ENCODE data around the gene OR5H15. TPM values are rescaled to one million over a fixed set of nuclear protein-coding genes. Genes with fewer than 3 reads are reported as not detected.

The OR5H15 gene
- total and polyA plus RNA-seq, 4 donors = not detected

- TF ChIP-seq TAF1 (conservative IDR thresholded peaks at IDR 0.05) (no peak), REST (IDR thresholded peaks at IDR 0.05) (no peak), HNF4G (IDR thresholded peaks at IDR 0.05) (no peak), HNF4A (conservative IDR thresholded peaks at IDR 0.05) (no peak), RAD21 (IDR thresholded peaks at IDR 0.05) (no peak), SP1 (IDR thresholded peaks at IDR 0.05) (no peak), NR2F2 (IDR thresholded peaks at IDR 0.05) (no peak), JUND (IDR thresholded peaks at IDR 0.05) (no peak), RXRA (IDR thresholded peaks at IDR 0.05) (no peak), FOXA1 (IDR thresholded peaks at IDR 0.05) (no peak), FOXA2 (IDR thresholded peaks at IDR 0.05) (no peak), EGR1 (IDR thresholded peaks at IDR 0.05; ENCODE audit: low read depth in 2 of 2) (no peak)
- TF ChIP-seq, protein P1, sequence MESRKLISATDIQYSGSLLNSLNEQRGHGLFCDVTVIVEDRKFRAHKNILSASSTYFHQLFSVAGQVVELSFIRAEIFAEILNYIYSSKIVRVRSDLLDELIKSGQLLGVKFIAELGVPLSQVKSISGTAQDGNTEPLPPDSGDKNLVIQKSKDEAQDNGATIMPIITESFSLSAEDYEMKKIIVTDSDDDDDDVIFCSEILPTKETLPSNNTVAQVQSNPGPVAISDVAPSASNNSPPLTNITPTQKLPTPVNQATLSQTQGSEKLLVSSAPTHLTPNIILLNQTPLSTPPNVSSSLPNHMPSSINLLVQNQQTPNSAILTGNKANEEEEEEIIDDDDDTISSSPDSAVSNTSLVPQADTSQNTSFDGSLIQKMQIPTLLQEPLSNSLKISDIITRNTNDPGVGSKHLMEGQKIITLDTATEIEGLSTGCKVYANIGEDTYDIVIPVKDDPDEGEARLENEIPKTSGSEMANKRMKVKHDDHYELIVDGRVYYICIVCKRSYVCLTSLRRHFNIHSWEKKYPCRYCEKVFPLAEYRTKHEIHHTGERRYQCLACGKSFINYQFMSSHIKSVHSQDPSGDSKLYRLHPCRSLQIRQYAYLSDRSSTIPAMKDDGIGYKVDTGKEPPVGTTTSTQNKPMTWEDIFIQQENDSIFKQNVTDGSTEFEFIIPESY (IDR thresholded peaks at IDR 0.05) = no peak
- TF ChIP-seq, protein P2, sequence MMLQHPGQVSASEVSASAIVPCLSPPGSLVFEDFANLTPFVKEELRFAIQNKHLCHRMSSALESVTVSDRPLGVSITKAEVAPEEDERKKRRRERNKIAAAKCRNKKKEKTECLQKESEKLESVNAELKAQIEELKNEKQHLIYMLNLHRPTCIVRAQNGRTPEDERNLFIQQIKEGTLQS (IDR thresholded peaks at IDR 0.05) = no peak
- TF ChIP-seq, protein P3, sequence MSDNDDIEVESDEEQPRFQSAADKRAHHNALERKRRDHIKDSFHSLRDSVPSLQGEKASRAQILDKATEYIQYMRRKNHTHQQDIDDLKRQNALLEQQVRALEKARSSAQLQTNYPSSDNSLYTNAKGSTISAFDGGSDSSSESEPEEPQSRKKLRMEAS (IDR thresholded peaks at IDR 0.05) = no peak
- Histone ChIP-seq H3K27me3 (ENCODE audit: control insufficient read depth in 4 of 4, insufficient read depth in 4 of 4, low read length in 3 of 4) (no peaks in the 10 kb centered on the region), H3K27ac (ENCODE audit: low read depth in 1 of 2, low read length in 2 of 2) (no peak overlapping the region), H3K36me3 (ENCODE audit: control insufficient read depth in 4 of 4, insufficient read depth in 3 of 4, low read depth in 1 of 4, low read length in 3 of 4) (no peaks in the 10 kb centered on the region), H3K9ac (ENCODE audit: low read depth in 1 of 2, low read length in 2 of 2) (no peak overlapping the region), H3K9me3 (ENCODE audit: control insufficient read depth in 4 of 4, low read length in 3 of 4) (no peaks in the 10 kb centered on the region), H3K4me3 (ENCODE audit: low read depth in 1 of 3, low read length in 3 of 3) (no peak overlapping the region), H3K4me1 (ENCODE audit: control insufficient read depth in 4 of 4, insufficient read depth in 4 of 4, low read length in 3 of 4) (no peaks in the 10 kb centered on the region)
- DNase-seq (ENCODE audit: low spot score) = no peak
- WGBS = 39% methylated on average over 1 of the region's 1 CpG
Measured at GRCh38 chr3:98199020-98199419, 32.5 kb downstream of the OR5H15 start.

- Histone ChIP-seq H3K27me3 (ENCODE audit: control insufficient read depth in 4 of 4, insufficient read depth in 4 of 4, low read length in 3 of 4) (no peaks in the 10 kb centered on the region), H3K36me3 (ENCODE audit: control insufficient read depth in 4 of 4, insufficient read depth in 3 of 4, low read depth in 1 of 4, low read length in 3 of 4) (no peaks in the 10 kb centered on the region), H3K27ac (ENCODE audit: low read depth in 1 of 2, low read length in 2 of 2) (no peak overlapping the region), H3K4me3 (ENCODE audit: low read depth in 1 of 3, low read length in 3 of 3) (no peak overlapping the region), H3K4me1 (ENCODE audit: control insufficient read depth in 4 of 4, insufficient read depth in 4 of 4, low read length in 3 of 4) (no peaks in the 10 kb centered on the region), H3K9me3 (ENCODE audit: control insufficient read depth in 4 of 4, low read length in 3 of 4) (no peaks in the 10 kb centered on the region), H3K9ac (ENCODE audit: low read depth in 1 of 2, low read length in 2 of 2) (no peak overlapping the region)
- no peak for DNase-seq (ENCODE audit: low spot score)
- TF ChIP-seq, protein P3 (IDR thresholded peaks at IDR 0.05) = no peak
- TF ChIP-seq GABPA (IDR thresholded peaks at IDR 0.05 in 1 of 2, conservative IDR thresholded peaks at IDR 0.05 in 1 of 2) (no peak), FOXA1 (IDR thresholded peaks at IDR 0.05) (no peak)
- 80% methylated on average over 2 of the region's 2 CpGs for WGBS
Measured at GRCh38 chr3:98209244-98209643, 42.7 kb downstream of the OR5H15 start.

Measured in liver (tissue), 9 donors.